CD4-positive, alpha-beta T cell treated with Interleukin-6 for 4 hours (primary cell): ENCODE measurements around the gene POFUT2.
"Not testable (repeated sequence)": the region's sequence is repeated elsewhere in the genome, so short reads cannot be mapped to it uniquely, and the experiment has no call there.

ENCODE experiments used
- DNase-seq: peaks from one replicate; pipeline ENCODE4 v3.0.0-alpha.2; 2020; ENCODE audit warnings: mixed read lengths

Gene POFUT2

DNA sequence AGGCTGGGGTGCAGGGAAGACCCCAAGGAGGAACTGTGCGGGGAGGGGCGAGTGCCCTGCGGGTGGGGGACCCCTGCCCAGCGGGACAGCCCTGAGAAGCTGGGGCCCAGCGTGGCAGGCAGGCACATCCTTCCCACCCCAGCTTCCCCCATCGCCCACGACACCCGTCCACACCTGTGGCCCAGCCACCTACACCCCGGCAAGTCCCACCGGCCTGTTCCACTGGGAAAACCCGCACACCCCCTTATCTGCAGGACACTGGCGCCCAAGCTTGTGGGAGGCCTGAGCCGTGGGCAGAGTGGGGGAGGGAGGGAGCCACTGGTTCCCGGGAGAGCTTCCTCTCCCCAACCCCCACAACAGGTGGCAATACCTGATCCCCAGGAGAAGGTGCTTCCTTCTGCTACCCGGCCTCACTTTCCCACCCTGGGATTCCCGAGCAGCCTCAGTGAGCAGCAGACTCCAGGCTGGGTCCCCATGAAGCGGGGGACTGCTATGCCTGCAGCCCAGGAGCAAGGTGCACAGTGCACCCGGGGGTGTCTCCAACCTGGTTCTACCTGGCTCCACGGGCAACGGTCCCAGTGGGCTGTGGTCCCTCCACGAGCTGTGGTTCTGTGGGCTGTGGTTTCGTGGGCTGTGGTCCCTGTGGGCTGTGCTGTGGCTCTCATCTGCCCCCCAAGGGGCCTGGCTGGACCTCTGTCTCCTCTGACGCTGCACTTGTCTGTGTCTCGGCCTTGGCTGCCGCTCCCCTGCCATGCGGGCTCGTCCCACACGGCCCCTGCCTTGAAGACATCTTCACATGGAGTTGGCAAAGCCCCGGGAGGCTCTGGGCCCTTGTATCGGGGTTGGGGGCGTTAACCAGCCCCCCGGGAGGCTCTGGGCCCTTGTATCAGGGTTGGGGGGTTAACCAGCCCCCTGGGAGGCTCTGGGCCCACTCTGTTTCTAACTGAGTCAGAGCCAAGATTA, 37.8 kb upstream of the POFUT2 start:
- no peak for DNase-seq

GRCh38 chr21:45324489-45325205, 37.0 kb upstream of the POFUT2 start:
- no peak for DNase-seq

GRCh38 chr21:45323487-45324311, 36.0 kb upstream of the POFUT2 start:
- DNase-seq, result no peak

- DNase-seq, result no peak
Observed at GRCh38 chr21:45322960-45323461, 35.3 kb upstream of the POFUT2 start.

DNA sequence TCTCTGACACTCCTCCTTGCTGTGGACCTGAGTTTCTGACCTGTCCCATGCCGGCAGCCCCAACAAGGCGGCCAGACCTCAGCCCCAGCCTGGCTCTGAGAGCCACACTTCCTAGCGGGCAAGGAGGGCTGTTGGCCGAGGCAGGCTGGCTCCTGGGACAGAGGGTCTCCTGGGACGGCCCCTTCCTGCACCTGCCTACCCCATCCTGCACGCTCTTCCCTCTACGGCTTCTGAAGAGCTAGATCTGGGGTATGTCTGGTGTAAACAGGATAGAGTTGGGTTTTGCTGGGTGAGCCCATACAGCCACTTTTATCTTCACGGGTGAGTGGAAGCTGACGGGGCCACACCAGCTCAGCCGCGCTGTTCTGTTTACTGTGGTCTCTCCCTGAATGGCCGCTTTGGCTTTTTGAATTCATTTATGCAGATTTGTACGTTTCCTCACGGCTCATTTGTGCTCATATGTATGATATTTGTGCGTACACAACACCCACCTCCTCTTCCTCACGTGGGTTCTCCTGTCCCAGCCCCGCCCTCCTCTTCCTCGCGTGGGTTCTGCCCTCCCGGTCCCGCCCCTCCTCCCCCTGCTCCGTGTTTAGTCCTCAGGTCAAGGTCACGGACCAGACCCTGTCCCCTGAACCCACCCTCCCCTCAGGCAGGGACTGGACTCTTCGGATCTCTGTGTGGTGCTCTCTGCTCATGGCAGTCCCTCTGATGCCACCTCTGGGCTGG, 34.7 kb upstream of the POFUT2 start:
- DNase-seq, result peak; percentile 19

DNA sequence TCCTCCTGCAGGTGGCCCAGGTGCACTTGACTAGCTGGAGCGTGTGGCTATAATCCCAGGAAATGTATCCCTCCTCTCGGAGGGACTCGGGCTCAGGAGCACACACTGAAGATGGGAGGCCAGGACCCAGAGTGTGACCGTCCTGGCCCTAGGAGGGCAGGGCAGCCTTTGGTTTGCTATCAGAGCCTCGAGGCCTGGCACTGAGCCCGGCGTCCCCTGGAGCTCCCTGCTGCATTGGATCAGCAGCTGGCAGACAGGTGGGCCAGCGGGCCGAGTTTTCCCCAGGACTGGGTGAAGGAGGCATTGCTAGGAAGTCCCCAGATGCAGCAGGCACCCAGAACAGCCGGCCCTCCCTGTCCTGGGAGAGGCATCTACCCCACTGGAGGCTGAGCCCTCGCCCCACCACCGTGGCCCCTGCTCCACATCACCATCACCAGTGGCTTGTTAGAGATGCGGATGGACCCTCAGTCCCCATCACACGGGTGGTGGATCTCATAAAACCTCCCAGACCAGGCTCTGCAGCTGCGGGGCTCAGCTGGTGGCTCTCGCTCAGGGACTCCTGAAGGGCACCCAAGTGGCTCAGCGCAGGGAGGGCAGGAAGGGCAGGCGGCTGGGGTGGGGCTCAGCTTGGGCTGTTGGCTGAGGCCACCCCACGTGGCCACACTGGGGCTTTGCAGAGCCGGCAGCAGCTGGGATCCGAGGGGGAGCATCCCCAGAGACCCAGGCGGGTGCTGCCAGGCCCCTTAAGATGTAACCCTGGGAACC, 32.7 kb upstream of the POFUT2 start:
- no peak for DNase-seq

GRCh38 chr21:45319461-45320211, 31.9 kb upstream of the POFUT2 start:
- no peak for DNase-seq

DNA sequence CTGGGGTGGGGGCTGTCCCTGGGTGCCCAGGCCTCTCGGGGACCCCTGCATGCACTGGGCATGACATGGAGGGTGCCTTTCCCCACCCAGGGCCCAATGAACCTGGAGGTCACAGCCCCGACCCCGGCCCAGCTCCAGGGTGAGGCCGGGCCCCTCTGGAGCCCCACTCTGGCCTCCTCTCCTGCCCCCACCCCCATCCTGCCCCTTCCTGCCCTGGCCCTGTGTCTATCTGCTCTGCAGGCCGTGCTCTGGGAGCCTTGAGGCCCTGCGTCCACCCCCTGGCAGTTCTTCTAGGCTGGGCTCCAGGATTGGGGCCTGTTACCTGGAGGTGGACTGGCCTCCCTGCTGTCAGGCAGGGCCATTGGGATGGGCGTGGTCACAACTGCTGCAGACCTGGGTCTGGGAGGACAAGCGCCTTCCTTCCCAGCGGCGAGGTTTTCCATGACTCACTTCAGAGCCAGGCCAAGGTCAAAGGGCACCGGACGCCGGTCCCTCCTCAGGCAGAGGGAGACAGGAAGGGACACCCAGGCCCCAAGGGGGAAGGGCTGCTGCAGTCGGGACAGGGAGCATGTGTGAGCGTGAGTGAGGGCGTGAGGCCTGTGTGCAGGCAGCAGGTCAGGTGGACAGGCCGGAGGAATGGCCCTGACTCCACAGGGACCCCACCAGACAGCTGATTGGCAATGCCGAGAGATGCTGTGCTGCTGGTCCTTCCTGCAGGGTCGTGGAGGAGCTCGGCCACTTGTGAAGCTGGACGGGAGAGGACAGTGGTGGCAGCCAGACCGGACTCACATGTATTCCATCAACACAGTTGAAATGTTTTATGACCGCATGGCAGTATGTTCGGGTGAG, 31.1 kb upstream of the POFUT2 start:
- no peak for DNase-seq

DNA sequence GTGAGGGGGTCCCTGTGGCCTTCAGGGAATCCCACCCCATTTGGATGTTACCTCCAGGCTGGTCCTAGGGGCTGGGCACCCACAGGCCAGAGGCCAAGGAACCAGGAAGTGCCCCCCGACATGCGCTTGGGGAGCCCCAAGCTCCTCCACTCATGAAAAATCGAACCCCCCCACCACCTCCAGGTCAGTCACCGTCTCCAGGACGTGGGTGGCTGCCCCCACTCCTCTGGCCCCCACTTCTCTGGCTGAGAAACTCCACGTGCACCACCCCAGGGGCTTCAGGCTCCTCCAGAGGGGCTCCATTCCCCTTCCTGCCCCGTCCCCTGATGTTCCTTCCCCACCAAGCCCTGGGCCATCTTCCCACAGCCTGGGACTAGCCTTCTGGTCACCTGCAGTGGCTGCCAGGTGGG, 30.5 kb upstream of the POFUT2 start:
- no peak for DNase-seq

DNA sequence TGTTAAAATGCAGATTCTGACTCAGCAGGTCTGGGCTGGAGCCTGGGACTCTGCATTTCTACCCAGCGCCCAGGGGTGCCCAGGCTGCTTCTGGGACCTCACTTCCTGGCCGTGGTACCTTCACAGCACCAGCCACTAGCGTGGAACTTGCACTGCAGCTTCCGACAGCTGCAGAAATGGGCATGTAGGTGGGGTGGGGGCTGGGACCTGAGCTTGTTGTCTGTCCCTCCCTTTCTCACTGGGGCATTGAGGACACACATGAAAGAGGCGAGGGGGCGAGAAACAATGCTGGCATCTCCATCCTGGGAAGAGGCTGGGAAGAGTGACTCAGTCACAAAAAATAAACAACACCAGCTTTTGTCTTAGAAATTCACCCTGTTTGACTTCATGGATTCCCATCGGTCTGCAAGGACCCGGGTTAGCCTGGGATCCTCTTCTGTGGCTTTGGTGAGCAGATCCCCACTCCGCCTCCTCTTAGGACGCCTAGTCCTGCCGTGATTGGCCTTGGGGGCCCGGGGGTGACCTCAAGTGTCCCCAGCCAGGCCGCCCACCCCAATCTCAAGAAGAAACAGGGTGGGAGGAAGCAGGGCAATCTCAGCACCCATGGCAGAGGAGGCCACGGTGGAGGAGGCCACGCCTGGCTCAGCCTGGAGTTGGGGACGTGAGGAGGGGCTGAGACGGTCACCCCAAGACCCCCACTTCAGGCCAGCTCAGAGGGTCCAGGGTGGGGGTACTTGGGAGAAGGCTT, 29.9 kb upstream of the POFUT2 start:
- no peak for DNase-seq

DNA sequence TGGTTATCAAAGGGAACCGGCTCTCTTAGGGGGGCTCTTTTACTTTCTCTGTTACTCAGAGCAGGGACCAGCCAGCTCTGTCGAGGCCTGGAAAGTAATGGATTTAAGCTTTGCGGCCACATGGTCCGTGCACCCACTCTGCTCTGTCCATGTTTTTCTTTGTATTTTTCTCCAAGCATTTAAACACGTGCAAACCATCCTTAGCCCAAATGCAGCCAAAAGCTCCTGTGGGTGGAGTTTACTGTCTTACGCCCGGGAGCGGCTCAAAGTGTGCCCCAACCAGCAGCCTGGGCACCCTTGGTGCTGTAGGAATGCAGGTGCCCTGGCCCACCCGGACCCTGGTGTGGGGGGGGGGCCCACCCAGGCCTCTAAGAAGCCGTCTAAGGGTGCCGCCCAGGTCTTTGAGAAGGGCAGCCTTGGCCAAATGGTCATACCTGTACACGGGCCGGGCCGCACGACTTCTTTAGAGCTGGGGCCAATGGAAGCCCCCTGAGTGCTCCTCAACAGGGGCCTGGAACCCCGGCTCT, 29.2 kb upstream of the POFUT2 start:
- DNase-seq, result no peak

DNA sequence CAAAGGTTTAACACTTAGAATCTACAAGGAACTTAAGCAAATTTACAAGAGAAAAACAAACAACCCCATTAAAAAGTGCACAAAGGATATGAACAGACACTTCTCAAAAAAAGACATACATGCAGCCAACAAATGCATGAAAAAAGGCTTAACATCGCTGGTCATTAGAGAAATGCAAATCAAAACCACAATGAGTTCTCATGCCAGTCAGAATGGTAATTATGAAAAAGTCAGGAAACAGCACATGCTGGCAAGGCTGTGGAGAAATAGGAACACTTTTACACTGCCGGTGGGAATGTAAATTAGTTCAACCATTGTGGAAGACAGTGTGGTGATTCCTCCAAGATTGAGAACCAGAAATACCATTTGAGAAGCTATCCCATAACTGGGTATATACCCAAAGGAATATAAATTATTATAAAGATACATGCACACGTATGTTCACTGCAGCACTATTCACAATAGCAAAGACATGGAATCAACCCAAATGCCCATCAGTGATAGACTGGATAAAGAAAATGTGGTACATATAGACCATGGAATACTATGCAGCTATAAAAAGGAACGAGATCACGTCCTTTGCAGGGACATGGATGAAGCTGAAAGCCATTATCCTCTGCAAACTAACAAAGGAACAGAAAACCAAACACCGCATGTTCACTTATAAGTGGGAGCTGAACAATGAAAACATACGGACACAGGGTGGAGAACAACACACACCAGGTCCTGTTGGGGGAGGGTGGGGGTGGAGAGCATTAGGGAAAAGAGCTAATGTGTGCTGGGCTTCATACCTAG, 28.2 kb upstream of the POFUT2 start:
- not testable (repeated sequence) for DNase-seq

- DNase-seq, result no peak
Observed at GRCh38 chr21:45313682-45314081, 26.0 kb upstream of the POFUT2 start.

DNA sequence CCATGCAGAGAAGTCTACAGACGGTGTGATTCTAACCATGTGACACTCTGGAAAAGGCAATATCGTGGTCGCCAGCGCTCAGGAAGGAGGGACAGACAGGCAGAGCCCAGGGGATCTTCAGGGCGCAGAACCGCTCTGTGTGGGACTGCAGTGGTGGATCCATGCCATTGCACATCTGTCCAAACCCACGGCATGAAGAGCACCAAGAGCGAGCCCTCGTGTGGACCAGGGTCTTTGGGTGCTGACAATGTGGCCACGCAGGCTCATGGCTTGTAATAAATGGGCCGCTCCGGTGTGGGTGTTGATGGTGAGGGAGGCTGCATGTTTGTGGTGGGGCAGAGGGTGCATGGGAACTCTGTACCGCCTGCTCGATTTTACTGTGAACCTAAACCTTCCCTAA, 25.3 kb upstream of the POFUT2 start:
- DNase-seq, result no peak

GRCh38 chr21:45312296-45312695, 24.6 kb upstream of the POFUT2 start:
- DNase-seq, result no peak

GRCh38 chr21:45310459-45310858, 22.8 kb upstream of the POFUT2 start:
- no peak for DNase-seq

GRCh38 chr21:45309987-45310381, 22.3 kb upstream of the POFUT2 start:
- no peak for DNase-seq
